OCI-LY1 (cell line): ENCODE results near the gene CDC6.

Experiments used
- H2AFZ ChIP-seq: fragments of 200-600 bp; sonication (generic), shearing (Covaris generic); 2 replicates; pipeline ENCODE4 v1.6.0; 2014; ENCODE audit warnings: antibody characterized with exemption, mild to moderate bottlenecking, low read length
- H3F3A ChIP-seq: fragments of 200-600 bp; sonication (generic), shearing (Covaris generic); 2 replicates; pipeline ENCODE4 v1.6.0; 2014; ENCODE audit warnings: mild to moderate bottlenecking, antibody characterized with exemption, low read length, moderate library complexity; ENCODE audit not compliant: insufficient read depth
- H3K27ac ChIP-seq: fragments of 200-600 bp; sonication (generic); 2 replicates; pipeline ENCODE4 v1.5.1; 2014; ENCODE audit warnings: low read length, mixed run types, mild to moderate bottlenecking, low read depth; ENCODE audit not compliant: poor library complexity, severe bottlenecking
- H3K27me3 ChIP-seq: fragments of 200-600 bp; sonication (generic); 2 replicates; pipeline ENCODE4 v1.6.0; 2014; ENCODE audit warnings: antibody characterized with exemption, mild to moderate bottlenecking, low read length, moderate library complexity; ENCODE audit not compliant: insufficient read depth
- H3K36me3 ChIP-seq: fragments of 200-600 bp; sonication (generic); 2 replicates; pipeline ENCODE4 v1.6.1; 2014; ENCODE audit warnings: mild to moderate bottlenecking, antibody characterized with exemption, low read length, moderate library complexity, mixed read lengths; ENCODE audit not compliant: insufficient read depth
- H3K4me1 ChIP-seq: fragments of 200-600 bp; sonication (generic); 2 replicates; pipeline ENCODE4 v1.5.1; 2014; ENCODE audit warnings: mild to moderate bottlenecking, low read length, moderate library complexity; ENCODE audit not compliant: insufficient read depth, severe bottlenecking
- H3K4me2 ChIP-seq: fragments of 200-600 bp; sonication (generic), shearing (Covaris generic); 2 replicates; pipeline ENCODE4 v1.6.1; 2014; ENCODE audit warnings: low read length
- H3K4me3 ChIP-seq: fragments of 200-600 bp; sonication (generic); 2 replicates; pipeline ENCODE4 v1.5.1; 2014; ENCODE audit warnings: low read length, low read depth, mild to moderate bottlenecking, mixed read lengths; ENCODE audit not compliant: poor library complexity, severe bottlenecking
- H3K79me2 ChIP-seq: fragments of 200-600 bp; shearing (Covaris generic); 2 replicates; pipeline ENCODE4 v1.6.1; 2016; ENCODE audit warnings: mixed run types, low read length, mixed read lengths; ENCODE audit not compliant: insufficient read depth
- H3K9ac ChIP-seq: fragments of 200-600 bp; sonication (generic), shearing (Covaris generic); 2 replicates; pipeline ENCODE4 v1.6.1; 2014; ENCODE audit warnings: mild to moderate bottlenecking, low read length, mixed read lengths
- H3K9me2 ChIP-seq: fragments of 200-600 bp; sonication (generic), shearing (Covaris generic); 2 replicates; pipeline ENCODE4 v1.6.1; 2014; ENCODE audit warnings: low read depth, mild to moderate bottlenecking, low read length, mixed read lengths
- H3K9me3 ChIP-seq: fragments of 200-600 bp; shearing (Covaris generic); 2 replicates; pipeline ENCODE4 v1.6.1; 2014; ENCODE audit warnings: low read length, mixed read lengths
- H4K20me1 ChIP-seq: fragments of 200-600 bp; sonication (generic), shearing (Covaris generic); 2 replicates; pipeline ENCODE4 v1.6.0; 2016; ENCODE audit warnings: mild to moderate bottlenecking, low read length; ENCODE audit not compliant: insufficient read depth
- CTCF ChIP-seq: fragments of 200-600 bp; sonication (generic), shearing (Covaris generic); IDR thresholded peaks from 2 replicates; pipeline ENCODE4 v1.5.1; 2017; ENCODE audit warnings: mild to moderate bottlenecking, antibody characterized with exemption, low read length, moderate library complexity, mixed read lengths
- EZH2 ChIP-seq: fragments of 200-600 bp; sonication (generic), shearing (Covaris generic); IDR thresholded peaks from 2 replicates; pipeline ENCODE4 v1.8.0; 2017; ENCODE audit warnings: borderline replicate concordance, mixed run types, mild to moderate bottlenecking, antibody characterized with exemption, low read length, moderate library complexity, mixed read lengths

The CDC6 gene

GRCh38 chr17:40278414-40278813 is 9.3 kb upstream of the CDC6 start:
- H3K9ac ChIP-seq, result no peak overlapping the region
- H3K4me1 ChIP-seq, result no peaks in the 10 kb centered on the region
- H3K27me3 ChIP-seq, result no peaks in the 10 kb centered on the region
- no peaks in the 10 kb centered on the region for H4K20me1 ChIP-seq
- H3K4me2 ChIP-seq, result no peak overlapping the region
- TF ChIP-seq EZH2 (no peak), CTCF (no peak)
- no peaks in the 10 kb centered on the region for H3K9me3 ChIP-seq
- no peaks in the 10 kb centered on the region for H3K9me2 ChIP-seq
- H2AFZ ChIP-seq, result no peak overlapping the region
- H3K36me3 ChIP-seq, result peaks cover 67% of the 10 kb centered on the region
- no peak overlapping the region for H3K4me3 ChIP-seq
- no peaks in the 10 kb centered on the region for H3K79me2 ChIP-seq
- no peak overlapping the region for H3K27ac ChIP-seq
- no peaks in the 10 kb centered on the region for H3F3A ChIP-seq

- H3F3A ChIP-seq, result no peaks in the 10 kb centered on the region
- peaks cover 60% of the 10 kb centered on the region for H3K36me3 ChIP-seq
- no peak overlapping the region for H3K4me2 ChIP-seq
- no peaks in the 10 kb centered on the region for H3K79me2 ChIP-seq
- H4K20me1 ChIP-seq, result no peaks in the 10 kb centered on the region
- H3K9me3 ChIP-seq, result no peaks in the 10 kb centered on the region
- no peak overlapping the region for H2AFZ ChIP-seq
- H3K9ac ChIP-seq, result no peak overlapping the region
- no peak overlapping the region for H3K4me3 ChIP-seq
- no peaks in the 10 kb centered on the region for H3K9me2 ChIP-seq
- no peaks in the 10 kb centered on the region for H3K4me1 ChIP-seq
- TF ChIP-seq CTCF (no peak), EZH2 (no peak)
- H3K27ac ChIP-seq, result no peak overlapping the region
- H3K27me3 ChIP-seq, result no peaks in the 10 kb centered on the region
These were observed 8.3 kb upstream of the CDC6 start for GRCh38 chr17:40279402-40279801.

GRCh38 chr17:40281663-40282062 is 6.0 kb upstream of the CDC6 start:
- no peaks in the 10 kb centered on the region for H4K20me1 ChIP-seq
- no peaks in the 10 kb centered on the region for H3K79me2 ChIP-seq
- H3K4me3 ChIP-seq, result no peak overlapping the region
- H3K9me2 ChIP-seq, result no peaks in the 10 kb centered on the region
- H3K9me3 ChIP-seq, result no peaks in the 10 kb centered on the region
- H3K27me3 ChIP-seq, result no peaks in the 10 kb centered on the region
- no peak overlapping the region for H3K27ac ChIP-seq
- no peak overlapping the region for H2AFZ ChIP-seq
- H3K4me2 ChIP-seq, result no peak overlapping the region
- no peaks in the 10 kb centered on the region for H3K4me1 ChIP-seq
- TF ChIP-seq CTCF, result no peak
- no peak for TF ChIP-seq EZH2
- peaks cover 42% of the 10 kb centered on the region for H3K36me3 ChIP-seq
- H3F3A ChIP-seq, result no peaks in the 10 kb centered on the region
- no peak overlapping the region for H3K9ac ChIP-seq
